GM23338 (cell line): Measurements from ENCODE around the gene MYO1C.

Experiments used
- CREB1 ChIP-seq: fragments of 250-450 bp; sonication (Bioruptor Pico); IDR thresholded peaks from 2 replicates; pipeline ENCODE4 v1.5.0; 2020; ENCODE audit warnings: low read depth, mild to moderate bottlenecking, moderate library complexity
- EZH2 ChIP-seq: fragments of 200-600 bp; sonication (generic); IDR thresholded peaks from one replicate; pipeline ENCODE4 v1.8.0; 2017; ENCODE audit warnings: antibody characterized with exemption, mild to moderate bottlenecking, low read depth; ENCODE audit not compliant: unreplicated experiment
- EZH2phosphoT487 ChIP-seq: fragments of 200-600 bp; sonication (generic); IDR thresholded peaks from one replicate; pipeline ENCODE4 v1.8.1; 2018; ENCODE audit warnings: antibody characterized with exemption; ENCODE audit not compliant: unreplicated experiment
- JUNB ChIP-seq: IDR thresholded peaks from one replicate; pipeline ENCODE4 v1.6.1; 2016; ENCODE audit warnings: antibody characterized with exemption; ENCODE audit not compliant: unreplicated experiment
- POLR2AphosphoS5 ChIP-seq: IDR thresholded peaks from 2 replicates; pipeline ENCODE4 v1.6.1; 2016; ENCODE audit warnings: antibody characterized with exemption, low read depth
- ZNF331 ChIP-seq: fragments of 250-450 bp; sonication (Bioruptor Pico); IDR thresholded peaks from 2 replicates; pipeline ENCODE4 v1.5.0; 2020; ENCODE audit warnings: low read depth, mild to moderate bottlenecking, moderate library complexity
- TF ChIP-seq, protein P1 (sequence below), 2 experiments: fragments of 200-600 bp in 1 of 2; sonication (generic) in 1 of 2; conservative IDR thresholded peaks; 2 replicates each; pipeline versions ENCODE4 v1.5.1 to v1.6.1; 2016 to 2017; ENCODE audit warnings: antibody characterized with exemption in 2 of 2, low read depth in 2 of 2, mild to moderate bottlenecking in 2 of 2, moderate library complexity in 1 of 2
- TF ChIP-seq, protein P2 (sequence below): IDR thresholded peaks from one replicate; pipeline ENCODE4 v1.6.1; 2018; ENCODE audit warnings: antibody characterized with exemption; ENCODE audit not compliant: unreplicated experiment
- TF ChIP-seq, protein P3 (sequence below): IDR thresholded peaks from 2 replicates; pipeline ENCODE4 v1.6.1; 2016; ENCODE audit warnings: antibody characterized with exemption

DNA sequence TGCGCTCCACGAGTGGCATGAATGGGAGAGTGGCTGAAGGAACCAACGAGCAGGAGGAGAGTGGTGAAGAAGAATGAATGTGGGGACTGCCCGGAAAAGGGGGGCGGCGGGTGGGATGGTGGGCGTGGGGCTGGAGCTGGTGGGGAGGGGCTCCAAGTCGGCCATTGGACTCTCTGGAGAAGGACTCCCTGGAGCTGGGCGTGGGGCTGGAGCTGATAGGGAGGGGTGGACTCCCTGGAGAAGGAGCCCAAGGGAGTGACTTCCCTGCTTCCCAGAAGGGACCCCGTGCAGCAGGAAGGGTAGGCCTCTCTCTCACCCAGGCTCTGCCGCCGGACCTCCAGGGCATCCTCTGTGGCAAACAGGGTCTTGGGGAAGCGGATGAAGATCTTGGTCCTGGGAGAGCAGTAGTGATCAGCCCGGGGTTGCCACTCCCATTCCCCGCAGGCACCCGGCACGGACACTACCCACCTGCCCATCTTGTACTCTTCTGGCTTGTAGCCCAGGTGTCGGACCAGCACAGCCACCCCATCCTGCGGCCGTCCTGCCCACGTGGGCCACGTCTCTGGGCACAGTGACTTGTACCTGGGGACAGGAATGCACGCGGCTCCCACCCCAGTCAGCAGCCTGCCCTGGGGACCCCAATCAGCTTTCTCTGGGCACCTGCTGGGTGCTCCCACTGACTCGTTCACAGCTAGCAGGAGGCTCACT lies 21.6 kb downstream of the MYO1C start:
- TF ChIP-seq, protein P1, sequence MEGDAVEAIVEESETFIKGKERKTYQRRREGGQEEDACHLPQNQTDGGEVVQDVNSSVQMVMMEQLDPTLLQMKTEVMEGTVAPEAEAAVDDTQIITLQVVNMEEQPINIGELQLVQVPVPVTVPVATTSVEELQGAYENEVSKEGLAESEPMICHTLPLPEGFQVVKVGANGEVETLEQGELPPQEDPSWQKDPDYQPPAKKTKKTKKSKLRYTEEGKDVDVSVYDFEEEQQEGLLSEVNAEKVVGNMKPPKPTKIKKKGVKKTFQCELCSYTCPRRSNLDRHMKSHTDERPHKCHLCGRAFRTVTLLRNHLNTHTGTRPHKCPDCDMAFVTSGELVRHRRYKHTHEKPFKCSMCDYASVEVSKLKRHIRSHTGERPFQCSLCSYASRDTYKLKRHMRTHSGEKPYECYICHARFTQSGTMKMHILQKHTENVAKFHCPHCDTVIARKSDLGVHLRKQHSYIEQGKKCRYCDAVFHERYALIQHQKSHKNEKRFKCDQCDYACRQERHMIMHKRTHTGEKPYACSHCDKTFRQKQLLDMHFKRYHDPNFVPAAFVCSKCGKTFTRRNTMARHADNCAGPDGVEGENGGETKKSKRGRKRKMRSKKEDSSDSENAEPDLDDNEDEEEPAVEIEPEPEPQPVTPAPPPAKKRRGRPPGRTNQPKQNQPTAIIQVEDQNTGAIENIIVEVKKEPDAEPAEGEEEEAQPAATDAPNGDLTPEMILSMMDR (conservative IDR thresholded peaks at IDR 0.05; ENCODE audit: low read depth in 2 of 2) = no peak
- TF ChIP-seq, protein P2, sequence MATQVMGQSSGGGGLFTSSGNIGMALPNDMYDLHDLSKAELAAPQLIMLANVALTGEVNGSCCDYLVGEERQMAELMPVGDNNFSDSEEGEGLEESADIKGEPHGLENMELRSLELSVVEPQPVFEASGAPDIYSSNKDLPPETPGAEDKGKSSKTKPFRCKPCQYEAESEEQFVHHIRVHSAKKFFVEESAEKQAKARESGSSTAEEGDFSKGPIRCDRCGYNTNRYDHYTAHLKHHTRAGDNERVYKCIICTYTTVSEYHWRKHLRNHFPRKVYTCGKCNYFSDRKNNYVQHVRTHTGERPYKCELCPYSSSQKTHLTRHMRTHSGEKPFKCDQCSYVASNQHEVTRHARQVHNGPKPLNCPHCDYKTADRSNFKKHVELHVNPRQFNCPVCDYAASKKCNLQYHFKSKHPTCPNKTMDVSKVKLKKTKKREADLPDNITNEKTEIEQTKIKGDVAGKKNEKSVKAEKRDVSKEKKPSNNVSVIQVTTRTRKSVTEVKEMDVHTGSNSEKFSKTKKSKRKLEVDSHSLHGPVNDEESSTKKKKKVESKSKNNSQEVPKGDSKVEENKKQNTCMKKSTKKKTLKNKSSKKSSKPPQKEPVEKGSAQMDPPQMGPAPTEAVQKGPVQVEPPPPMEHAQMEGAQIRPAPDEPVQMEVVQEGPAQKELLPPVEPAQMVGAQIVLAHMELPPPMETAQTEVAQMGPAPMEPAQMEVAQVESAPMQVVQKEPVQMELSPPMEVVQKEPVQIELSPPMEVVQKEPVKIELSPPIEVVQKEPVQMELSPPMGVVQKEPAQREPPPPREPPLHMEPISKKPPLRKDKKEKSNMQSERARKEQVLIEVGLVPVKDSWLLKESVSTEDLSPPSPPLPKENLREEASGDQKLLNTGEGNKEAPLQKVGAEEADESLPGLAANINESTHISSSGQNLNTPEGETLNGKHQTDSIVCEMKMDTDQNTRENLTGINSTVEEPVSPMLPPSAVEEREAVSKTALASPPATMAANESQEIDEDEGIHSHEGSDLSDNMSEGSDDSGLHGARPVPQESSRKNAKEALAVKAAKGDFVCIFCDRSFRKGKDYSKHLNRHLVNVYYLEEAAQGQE = no peak
- TF ChIP-seq POLR2AphosphoS5 (no peak), JUNB (no peak), EZH2 (no peak), ZNF331 (CRISPR knock-in tag) (no peak), EZH2phosphoT487 (no peak), CREB1 (no peak)
- TF ChIP-seq, protein P3, sequence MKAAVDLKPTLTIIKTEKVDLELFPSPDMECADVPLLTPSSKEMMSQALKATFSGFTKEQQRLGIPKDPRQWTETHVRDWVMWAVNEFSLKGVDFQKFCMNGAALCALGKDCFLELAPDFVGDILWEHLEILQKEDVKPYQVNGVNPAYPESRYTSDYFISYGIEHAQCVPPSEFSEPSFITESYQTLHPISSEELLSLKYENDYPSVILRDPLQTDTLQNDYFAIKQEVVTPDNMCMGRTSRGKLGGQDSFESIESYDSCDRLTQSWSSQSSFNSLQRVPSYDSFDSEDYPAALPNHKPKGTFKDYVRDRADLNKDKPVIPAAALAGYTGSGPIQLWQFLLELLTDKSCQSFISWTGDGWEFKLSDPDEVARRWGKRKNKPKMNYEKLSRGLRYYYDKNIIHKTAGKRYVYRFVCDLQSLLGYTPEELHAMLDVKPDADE = no peak
